Stimulated activated CD4-positive, alpha-beta T cell treated with anti-CD3 and anti-CD28 coated beads, TNF-alpha, amount 100 ng/mL, for 4 hours (primary cell): ENCODE data around the gene PWP1.
"Not testable (repeated sequence)": the region's sequence is repeated elsewhere in the genome, so short reads cannot be mapped to it uniquely, and the experiment has no call there.

Source experiments
- DNase-seq, 3 experiments: peaks; one replicate each; pipeline ENCODE4 v3.0.0-alpha.2; 2020; ENCODE audit warnings: low read depth in 3 of 3

The PWP1 gene

GRCh38 chr12:107668320-107669098, 17.1 kb upstream of the PWP1 start:
- DNase-seq: no peak

GRCh38 chr12:107669946-107670345, 15.7 kb upstream of the PWP1 start:
- DNase-seq: no peak

DNA sequence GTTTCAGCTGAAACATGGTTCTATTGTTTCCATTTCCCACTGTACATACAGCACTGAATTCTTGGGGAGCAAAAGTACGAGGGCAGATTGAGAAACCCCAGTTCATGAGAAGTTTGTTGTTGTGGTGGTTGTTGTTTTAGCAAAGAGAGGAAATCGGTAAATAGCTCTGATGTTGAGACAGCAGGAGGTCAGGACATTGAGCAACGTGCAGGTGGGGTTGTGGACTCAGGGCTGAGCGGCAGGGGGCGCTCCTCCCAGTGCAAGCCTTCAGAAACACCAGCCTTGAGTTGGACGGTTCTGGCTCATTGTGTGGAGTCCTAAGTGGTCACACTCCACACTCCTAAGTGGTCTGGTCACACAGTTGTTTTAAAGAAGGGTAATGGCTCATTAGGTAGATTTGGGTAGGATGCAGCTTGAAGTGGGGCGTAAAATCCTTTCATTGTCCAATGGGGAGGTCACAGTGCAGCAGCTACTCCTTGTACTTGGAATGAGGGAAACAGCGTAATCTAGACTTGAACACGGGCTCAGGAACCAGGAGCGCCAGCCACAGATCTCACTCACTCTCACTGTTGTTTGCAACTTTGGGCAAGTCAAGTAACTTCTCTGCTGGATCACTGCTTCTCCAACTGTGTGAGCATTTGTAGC, 14.5 kb upstream of the PWP1 start:
- DNase-seq: no peak

- DNase-seq: no peak
Observed at GRCh38 chr12:107677671-107678070, 7.9 kb upstream of the PWP1 start.

- no peak for DNase-seq
Observed at GRCh38 chr12:107679336-107679735, 6.3 kb upstream of the PWP1 start.

GRCh38 chr12:107681455-107681835, 4.2 kb upstream of the PWP1 start:
- no peak for DNase-seq

- no peak for DNase-seq
Observed at GRCh38 chr12:107681836-107682820, 3.5 kb upstream of the PWP1 start.

DNA sequence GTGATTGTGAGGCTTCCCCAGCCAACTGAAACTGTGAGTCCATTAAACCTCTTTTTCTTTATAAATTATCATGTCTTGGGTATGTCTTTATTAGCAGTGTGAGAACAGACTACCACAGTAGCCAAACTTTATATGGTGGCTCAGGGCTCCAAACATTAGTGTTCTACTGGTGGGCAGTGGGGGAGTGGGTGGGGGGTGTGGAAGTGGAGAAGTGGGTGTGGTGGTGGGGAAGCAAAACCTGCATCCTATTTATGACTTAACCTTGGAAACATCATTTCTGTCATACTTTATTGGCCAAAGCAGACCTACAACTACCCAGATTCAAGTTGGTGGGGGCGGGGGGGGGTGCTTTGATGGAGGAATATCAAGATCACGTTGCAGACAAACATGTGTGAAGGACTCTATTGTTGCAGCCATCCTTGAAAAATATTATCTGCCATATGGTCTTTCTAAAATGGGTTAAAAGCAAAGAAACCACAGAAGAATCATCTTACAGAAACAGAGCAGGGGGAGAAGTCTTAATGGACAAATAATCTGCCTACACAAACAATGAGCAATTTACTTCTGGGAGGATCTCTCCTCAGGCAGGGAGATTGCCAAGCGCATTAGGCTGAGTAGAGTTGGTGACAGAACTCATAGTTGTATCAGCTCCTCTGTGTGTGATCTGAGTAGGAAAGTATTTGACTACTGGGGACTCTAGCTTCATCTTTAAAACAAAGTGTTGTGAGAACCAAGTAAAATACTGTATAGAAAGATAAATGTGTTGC, 1.4 kb upstream of the PWP1 start:
- no peak for DNase-seq

- DNase-seq: peak in 2 of 3 experiments; percentile 3 to 8
Observed at GRCh38 chr12:107684990-107685359, 624 bp upstream of the PWP1 start.

GRCh38 chr12:107695772-107696171, 10.2 kb downstream of the PWP1 start:
- DNase-seq: not testable (repeated sequence)

- DNase-seq: no peak
Observed at GRCh38 chr12:107702106-107702505, 16.5 kb downstream of the PWP1 start.

- no peak for DNase-seq
Observed at GRCh38 chr12:107704041-107704440, 18.4 kb downstream of the PWP1 start.

DNA sequence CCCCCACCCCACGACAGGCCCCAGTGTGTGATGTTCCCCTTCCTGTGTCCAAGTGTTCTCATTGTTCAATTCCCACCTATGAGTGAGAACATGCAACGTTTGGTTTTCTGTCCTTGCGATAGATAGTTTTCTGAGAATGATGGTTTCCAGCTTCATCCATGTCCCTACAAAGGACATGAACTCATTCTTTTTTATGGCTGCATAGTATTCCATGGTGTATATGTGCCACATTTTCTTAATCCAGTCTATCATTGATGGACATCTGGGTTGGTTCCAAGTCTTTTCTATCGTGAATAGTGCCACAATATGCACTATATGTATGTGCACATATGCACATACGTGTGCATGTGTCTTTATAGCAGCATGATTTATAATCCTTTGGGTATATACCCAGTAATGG, 19.9 kb downstream of the PWP1 start:
- not testable (repeated sequence) for DNase-seq

GRCh38 chr12:107715780-107716179, 30.2 kb downstream of the PWP1 start:
- no peak for DNase-seq

GRCh38 chr12:107718606-107719005, 33.0 kb downstream of the PWP1 start:
- DNase-seq: no peak

DNA sequence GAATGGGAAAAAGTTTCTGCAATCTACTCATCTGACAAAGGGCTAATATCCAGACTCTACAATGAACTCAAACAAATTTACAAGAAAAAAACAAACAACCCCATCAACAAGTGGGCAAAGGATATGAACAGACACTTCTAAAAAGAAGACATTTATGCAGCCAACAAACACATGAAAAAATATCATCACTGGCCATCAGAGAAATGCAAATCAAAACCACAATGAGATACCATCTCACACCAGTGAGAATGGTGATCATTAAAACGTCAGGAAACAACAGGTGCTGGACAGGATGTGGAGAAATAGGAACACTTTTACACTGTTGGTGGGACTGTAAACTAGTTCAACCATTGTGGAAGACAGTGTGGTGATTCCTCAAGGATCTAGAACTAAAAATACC, 41.7 kb downstream of the PWP1 start:
- DNase-seq: not testable (repeated sequence)

- DNase-seq: not testable (repeated sequence)
Observed at GRCh38 chr12:107727742-107728141, 42.1 kb downstream of the PWP1 start.

- no peak for DNase-seq
Observed at GRCh38 chr12:107730618-107731341, 45.2 kb downstream of the PWP1 start.

DNA sequence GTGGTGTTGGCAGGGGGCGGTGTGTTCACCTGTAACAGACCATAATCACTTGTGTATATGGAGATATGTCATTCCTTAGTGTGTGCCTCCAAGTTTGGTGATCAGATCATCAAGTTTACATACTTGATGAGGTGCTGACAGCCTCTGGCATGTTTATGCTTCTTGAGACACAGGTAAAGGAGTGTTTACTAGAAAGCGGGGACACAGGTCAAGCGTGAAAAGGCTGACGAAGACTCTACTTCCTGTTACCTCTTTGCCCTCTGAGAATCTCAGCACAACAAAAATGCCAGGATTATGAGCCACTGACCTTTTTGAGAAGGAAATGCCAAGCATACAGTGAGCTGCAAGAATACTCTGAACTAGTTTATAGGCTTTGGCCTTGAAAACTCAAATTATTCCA, 45.8 kb downstream of the PWP1 start:
- DNase-seq: no peak

DNA sequence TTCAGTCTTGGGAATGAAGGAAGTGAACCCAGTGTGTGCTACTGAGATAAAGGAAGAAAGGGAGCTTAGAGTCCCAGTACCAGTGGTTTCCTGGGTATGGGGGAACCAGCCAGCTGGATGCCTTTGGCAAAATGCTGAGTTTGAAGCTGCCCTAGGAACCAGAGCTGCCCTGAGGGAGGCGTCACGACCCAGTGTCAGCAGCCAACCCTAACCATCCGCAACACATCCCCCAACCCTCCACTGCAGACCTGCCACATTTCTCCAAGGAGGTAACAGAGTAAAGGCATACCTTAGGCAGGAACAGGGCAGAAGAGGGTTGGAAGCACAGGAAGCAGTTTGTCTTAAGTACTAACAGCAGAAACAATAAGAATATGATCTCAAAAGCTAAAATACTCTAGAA, 46.8 kb downstream of the PWP1 start:
- no peak for DNase-seq

DNA sequence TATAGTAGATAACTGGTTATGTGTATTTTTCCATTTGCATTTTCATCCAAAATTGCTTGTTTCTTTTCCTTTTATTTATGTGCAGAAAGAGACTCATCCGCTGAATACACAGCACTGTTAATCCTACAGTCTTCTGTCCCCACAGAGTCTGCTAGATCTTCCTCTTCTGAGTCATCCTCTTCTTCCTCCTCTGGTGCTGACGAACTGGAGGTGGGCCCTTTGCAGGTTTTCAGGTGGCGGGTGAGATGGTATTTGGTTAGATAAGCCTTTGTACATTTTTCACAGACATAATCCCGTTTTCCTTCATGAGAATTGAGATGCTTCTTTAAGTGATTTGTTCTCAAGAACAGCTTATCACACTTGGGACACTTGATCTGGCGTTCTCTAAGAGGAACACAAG, 48.5 kb downstream of the PWP1 start:
- no peak for DNase-seq
